ENCODE results near the gene EXOC6B. TPM values are rescaled to one million over a fixed set of nuclear protein-coding genes. Genes with fewer than 3 reads are reported as not detected.

Gene EXOC6B
- total RNA-seq, 1 donor from 2014 or later = 40.0 TPM

GRCh38 chr2:72378753-72379348, 447.0 kb downstream of the EXOC6B start:
- no peak for DNase-seq (ENCODE audit: low spot score)

GRCh38 chr2:72367530-72368225, 458.2 kb downstream of the EXOC6B start:
- DNase-seq (ENCODE audit: low spot score) = peak; percentile 26

GRCh38 chr2:72363406-72363805, 462.4 kb downstream of the EXOC6B start:
- DNase-seq (ENCODE audit: low spot score) = no peak

GRCh38 chr2:72362733-72363132, 463.1 kb downstream of the EXOC6B start:
- no peak for DNase-seq (ENCODE audit: low spot score)

- DNase-seq (ENCODE audit: low spot score) = no peak
These were observed 464.3 kb downstream of the EXOC6B start for GRCh38 chr2:72361521-72361920.

GRCh38 chr2:72361042-72361441, 464.8 kb downstream of the EXOC6B start:
- DNase-seq (ENCODE audit: low spot score) = no peak

- DNase-seq (ENCODE audit: low spot score) = peak; percentile 3
These were observed 475.0 kb downstream of the EXOC6B start for GRCh38 chr2:72350852-72351251.

- DNase-seq (ENCODE audit: low spot score) = no peak
These were observed 476.8 kb downstream of the EXOC6B start for GRCh38 chr2:72349016-72349415.

- DNase-seq (ENCODE audit: low spot score) = peak; percentile 38
These were observed 478.8 kb downstream of the EXOC6B start for GRCh38 chr2:72347081-72347480.

- DNase-seq (ENCODE audit: low spot score) = no peak
These were observed 484.2 kb downstream of the EXOC6B start for GRCh38 chr2:72341639-72342038.

- DNase-seq (ENCODE audit: low spot score) = no peak
These were observed 485.2 kb downstream of the EXOC6B start for GRCh38 chr2:72340665-72341064.

GRCh38 chr2:72338076-72338475, 487.8 kb downstream of the EXOC6B start:
- DNase-seq (ENCODE audit: low spot score) = no peak

GRCh38 chr2:72332720-72333119, 493.1 kb downstream of the EXOC6B start:
- DNase-seq (ENCODE audit: low spot score) = no peak

GRCh38 chr2:72330652-72331051, 495.2 kb downstream of the EXOC6B start:
- DNase-seq (ENCODE audit: low spot score) = peak; percentile 9

- DNase-seq (ENCODE audit: low spot score) = no peak
These were observed 499.1 kb downstream of the EXOC6B start for GRCh38 chr2:72326759-72327158.

- DNase-seq (ENCODE audit: low spot score) = no peak
These were observed 500.0 kb downstream of the EXOC6B start for GRCh38 chr2:72325592-72326422.

- DNase-seq (ENCODE audit: low spot score) = no peak
These were observed 509.1 kb downstream of the EXOC6B start for GRCh38 chr2:72316774-72317173.

GRCh38 chr2:72300147-72300684, 525.6 kb downstream of the EXOC6B start:
- DNase-seq (ENCODE audit: low spot score) = no peak

GRCh38 chr2:72293620-72294019, 532.2 kb downstream of the EXOC6B start:
- no peak for DNase-seq (ENCODE audit: low spot score)

- no peak for DNase-seq (ENCODE audit: low spot score)
These were observed 533.4 kb downstream of the EXOC6B start for GRCh38 chr2:72292433-72292832.

GRCh38 chr2:72291059-72291458, 534.8 kb downstream of the EXOC6B start:
- peak; percentile 62 for DNase-seq (ENCODE audit: low spot score)

- DNase-seq (ENCODE audit: low spot score) = no peak
These were observed 536.1 kb downstream of the EXOC6B start for GRCh38 chr2:72289736-72290135.
